Transverse colon (tissue), 4 donors: ENCODE results near the gene NEXN.

Experiments
- POLR2A ChIP-seq: fragments of 450-650 bp; IDR thresholded peaks from one replicate; pipeline ENCODE4 v1.6.1; 2016; ENCODE audit warnings: antibody characterized with exemption, mild to moderate bottlenecking, moderate library complexity
- POLR2AphosphoS5 ChIP-seq, 3 donors: sonication (generic); formaldehyde crosslinking; IDR thresholded peaks; one replicate each; pipeline ENCODE4 v1.6.1; 2016; ENCODE audit warnings: antibody characterized with exemption in 3 of 3
- TF ChIP-seq, protein P1 (sequence below), 5 experiments: fragments of 200-600 bp in 3 of 5; fragments of 450-650 bp in 2 of 5; sonication (generic) in 3 of 5; IDR thresholded peaks; 1 replicate in 2 of 5; 2 replicates in 3 of 5; pipeline ENCODE4 v1.5.1; 2016 to 2017; ENCODE audit warnings: antibody characterized with exemption in 5 of 5, inconsistent platforms in 3 of 5, mild to moderate bottlenecking in 2 of 5, moderate library complexity in 1 of 5

DNA sequence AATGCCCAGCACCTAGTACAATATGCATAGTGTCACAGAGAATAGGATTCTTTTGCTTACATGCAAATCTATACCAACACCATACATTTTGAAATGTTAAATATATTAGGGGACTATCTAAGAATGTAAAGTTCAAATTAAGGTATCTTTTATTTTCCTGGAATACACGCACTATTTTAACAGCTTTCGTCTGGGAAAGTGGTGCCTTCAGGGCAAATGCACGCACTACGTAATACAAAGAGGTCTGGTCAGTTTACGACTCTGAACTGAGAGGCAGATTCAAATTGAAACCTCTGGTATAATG lies 89.5 kb downstream of the NEXN start:
- TF ChIP-seq, protein P1, sequence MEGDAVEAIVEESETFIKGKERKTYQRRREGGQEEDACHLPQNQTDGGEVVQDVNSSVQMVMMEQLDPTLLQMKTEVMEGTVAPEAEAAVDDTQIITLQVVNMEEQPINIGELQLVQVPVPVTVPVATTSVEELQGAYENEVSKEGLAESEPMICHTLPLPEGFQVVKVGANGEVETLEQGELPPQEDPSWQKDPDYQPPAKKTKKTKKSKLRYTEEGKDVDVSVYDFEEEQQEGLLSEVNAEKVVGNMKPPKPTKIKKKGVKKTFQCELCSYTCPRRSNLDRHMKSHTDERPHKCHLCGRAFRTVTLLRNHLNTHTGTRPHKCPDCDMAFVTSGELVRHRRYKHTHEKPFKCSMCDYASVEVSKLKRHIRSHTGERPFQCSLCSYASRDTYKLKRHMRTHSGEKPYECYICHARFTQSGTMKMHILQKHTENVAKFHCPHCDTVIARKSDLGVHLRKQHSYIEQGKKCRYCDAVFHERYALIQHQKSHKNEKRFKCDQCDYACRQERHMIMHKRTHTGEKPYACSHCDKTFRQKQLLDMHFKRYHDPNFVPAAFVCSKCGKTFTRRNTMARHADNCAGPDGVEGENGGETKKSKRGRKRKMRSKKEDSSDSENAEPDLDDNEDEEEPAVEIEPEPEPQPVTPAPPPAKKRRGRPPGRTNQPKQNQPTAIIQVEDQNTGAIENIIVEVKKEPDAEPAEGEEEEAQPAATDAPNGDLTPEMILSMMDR (IDR thresholded peaks at IDR 0.05), result no peak
- TF ChIP-seq POLR2A, result no peak
- no peak for TF ChIP-seq POLR2AphosphoS5 (IDR thresholded peaks at IDR 0.05)
